Adrenal gland (tissue), 12 donors: ENCODE data around the gene TFDP2. TPM values are rescaled to one million over a fixed set of nuclear protein-coding genes. Genes with fewer than 3 reads are reported as not detected.
"Not testable (repeated sequence)": the region's sequence is repeated elsewhere in the genome, so short reads cannot be mapped to it uniquely, and the experiment has no call there.

ENCODE experiments used
- DNase-seq, 7 donors: peaks; one replicate each; pipeline ENCODE4 v3.0.0-alpha.2; 2019 to 2020
- H3K27ac ChIP-seq, 5 donors: fragments of 200-600 bp; sonication (generic) in 4 of 5; 1 replicate in 3 of 5; 2 replicates in 2 of 5; pipeline versions ENCODE4 v1.5.1 to v1.8.0; 2016 to 2020; ENCODE audit warnings: mild to moderate bottlenecking in 1 of 5
- H3K27me3 ChIP-seq: fragments of 200-600 bp; 2 replicates; pipeline ENCODE4 v1.8.0; 2021
- H3K36me3 ChIP-seq, 2 donors: fragments of 200-600 bp; replicated peaks in 1 of 2; 1 replicate in 1 of 2; 2 replicates in 1 of 2; pipeline versions ENCODE4 v1.5.1 to v1.8.0; 2018 to 2022
- H3K4me1 ChIP-seq, 2 donors: fragments of 200-600 bp; replicated peaks in 1 of 2; 1 replicate in 1 of 2; 2 replicates in 1 of 2; pipeline versions ENCODE4 v1.5.1 to v1.8.0; 2018 to 2021
- H3K4me3 ChIP-seq, 4 donors: fragments of 200-600 bp; sonication (generic) in 3 of 4; one replicate each; pipeline ENCODE4 v1.5.1; 2016 to 2018
- H3K9me3 ChIP-seq, 3 donors: fragments of 200-600 bp; sonication (generic) in 1 of 3; replicated peaks in 1 of 3; 1 replicate in 2 of 3; 2 replicates in 1 of 3; pipeline versions ENCODE4 v1.5.1 to v1.8.0; 2016 to 2021
- CTCF ChIP-seq, 6 experiments: fragments of 450-650 bp in 4 of 6; fragments of 200-600 bp in 2 of 6; sonication (generic) in 1 of 6; IDR thresholded peaks; 1 replicate in 5 of 6; 2 replicates in 1 of 6; pipeline versions ENCODE4 v1.5.1 to v1.8.0; 2016 to 2021; ENCODE audit warnings: antibody characterized with exemption in 6 of 6, mild to moderate bottlenecking in 2 of 6, moderate library complexity in 1 of 6
- POLR2A ChIP-seq, 2 donors: fragments of 450-650 bp; IDR thresholded peaks; one replicate each; pipeline ENCODE4 v1.6.1; 2017; ENCODE audit warnings: antibody characterized with exemption in 2 of 2, mild to moderate bottlenecking in 2 of 2, moderate library complexity in 1 of 2
- WGBS, 4 donors: extraction: QIAGEN DNeasy Blood & Tissue Kit in 2 of 4; methylation state at CpG; one replicate each; pipeline versions ENCODE4 v1.1.5 to v1.1.7; 2013 to 2017; 5-methylcytosine and 5-hydroxymethylcytosine counted together
- intact Hi-C, 2 donors: fragments of 100-400 bp; cut with DNase I; formaldehyde crosslinking; loops; one replicate each; pipeline versions ENCODE4 v1.14.1 to v1.15.0; 2022 to 2023
- polyA plus RNA-seq, 3 donors: library from polyadenylated mRNA; stranded (reverse); fragments of 200-250 nt in 2 of 3; fragments of 350-450 nt in 1 of 3; fragmentation: Illumina TruSeq in 1 of 3; extraction: RNeasy Lipid Tissue Mini Kit (QIAGEN cat#74804) in 1 of 3; gene quantifications; one replicate each; pipeline ENCODE4 v1.2.3, GENCODE V29; 2013 to 2014
- total RNA-seq, 9 donors: library from RNA; depleted of rRNA in 4 of 9; stranded (reverse); fragments of >200 nt in 4 of 9; fragments of 120-200 nt in 1 of 9; fragmentation: NEBNext Ultra II Directional in 1 of 9; extraction: Animal tissue kit (Norgen Biotek cat#: 25700) in 1 of 9; gene quantifications; one replicate each; pipeline versions ENCODE4 v1.1.0 to v1.2.4, GENCODE V29; 2013 to 2023
- donor health status: healthy with polysubstance abuse.
- donor health status: Bipolar disorder and iron deficiency.
- donor health status: DM: yes; HTN: yes; CAD: no.
- donor health status: DM: no; HTN: no; CAD: no.
- donor health status: DM: no; HTN: no; CAD: no.
- donor health status: DM: yes; HTN: yes; CAD: no.

Gene TFDP2
- total and polyA plus RNA-seq, 12 donors = 11.8 to 165 (median 62.0) TPM

DNA sequence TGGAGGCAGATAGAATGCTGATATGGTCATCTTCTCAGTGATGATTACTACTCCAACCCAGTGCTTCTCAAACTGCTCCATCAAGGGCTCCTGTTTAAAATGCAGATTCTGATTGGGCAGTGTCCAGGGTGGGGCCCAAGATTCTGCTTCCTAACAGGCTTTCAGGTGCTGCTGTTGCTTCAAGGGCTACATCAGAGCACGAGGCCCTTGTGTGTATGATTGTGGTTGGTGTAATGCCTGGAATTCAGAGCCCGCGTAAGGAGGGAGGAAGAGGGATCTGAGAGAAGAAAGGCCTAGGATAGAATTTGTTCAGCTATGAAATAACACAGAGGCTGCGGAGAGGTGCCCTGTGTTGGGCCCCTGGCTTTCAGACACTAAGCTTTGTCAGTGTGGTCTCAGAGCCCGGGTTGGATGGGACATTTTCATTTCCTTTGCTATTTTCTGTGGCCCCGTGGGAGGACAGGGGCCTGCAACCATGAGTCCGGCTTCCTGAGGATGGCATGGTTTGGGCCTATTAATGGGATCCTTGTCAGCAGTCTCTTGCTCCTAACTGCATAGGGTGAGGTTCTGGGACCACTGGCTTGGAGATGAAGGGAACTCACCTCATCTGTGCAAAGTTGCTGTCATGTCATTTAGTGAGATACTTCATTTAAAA, 219.9 kb downstream of the TFDP2 start:
- Histone ChIP-seq H3K9me3 (no peaks in the 10 kb centered on the region), H3K4me3 (no peak overlapping the region), H3K27ac (no peak overlapping the region), H3K27me3 (no peaks in the 10 kb centered on the region), H3K4me1 (no peaks in the 10 kb centered on the region), H3K36me3 (peaks cover 0 to 10% of the 10 kb centered on the region in 2 donors)
- peak in 1 of 7 donors; percentile 46 for DNase-seq
- TF ChIP-seq POLR2A (IDR thresholded peaks at IDR 0.05) (no peak), CTCF (IDR thresholded peaks at IDR 0.05) (no peak)
- intact Hi-C loops = no loop called here
- 88 to 93% (median 93%) methylated on average over 6 to 7 of the region's 7 CpGs for WGBS, 4 donors

DNA sequence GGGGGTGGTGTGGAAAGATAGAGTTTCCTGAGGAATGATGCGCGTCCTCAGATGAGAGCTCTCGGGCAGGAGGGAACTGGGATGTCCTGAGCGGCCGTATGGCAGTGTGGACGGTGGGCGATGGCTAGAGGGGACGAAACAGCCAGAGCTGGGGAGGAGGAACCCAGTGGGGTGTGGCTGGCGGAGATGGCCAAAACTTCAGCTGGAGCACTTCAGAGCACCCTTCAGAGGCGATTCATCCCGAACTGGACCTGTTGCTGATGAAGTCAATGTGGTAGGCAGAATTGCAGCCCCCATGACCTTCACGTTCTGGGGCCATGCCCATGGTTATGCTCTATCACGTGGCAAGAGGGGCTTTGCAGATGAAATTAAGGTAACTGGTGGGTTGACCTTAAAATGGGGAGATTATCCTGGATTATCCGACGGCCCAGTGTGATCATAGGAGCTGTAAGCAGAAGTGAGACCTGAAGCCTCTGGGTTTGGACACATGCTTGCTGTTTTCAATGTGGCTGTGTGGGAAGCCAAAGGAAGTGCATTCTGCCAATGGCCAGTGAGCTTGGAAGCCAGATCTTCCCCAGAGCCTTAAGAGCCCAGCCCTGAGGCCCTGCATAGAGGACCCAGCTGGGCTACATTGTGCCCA, 220.6 kb downstream of the TFDP2 start:
- Histone ChIP-seq H3K36me3 (peaks cover 0 to 10% of the 10 kb centered on the region in 2 donors), H3K27me3 (no peaks in the 10 kb centered on the region), H3K27ac (no peak overlapping the region), H3K9me3 (no peaks in the 10 kb centered on the region), H3K4me3 (no peak overlapping the region), H3K4me1 (no peaks in the 10 kb centered on the region)
- intact Hi-C loops = no loop called here
- TF ChIP-seq CTCF (IDR thresholded peaks at IDR 0.05) (no peak), POLR2A (IDR thresholded peaks at IDR 0.05) (no peak)
- DNase-seq = peak in 2 of 7 donors; percentile 4 to 50
- WGBS, 4 donors = 91 to 96% (median 94%) methylated on average over 14 to 15 of the region's 15 CpGs

GRCh38 chr3:141926929-141927328, 222.4 kb downstream of the TFDP2 start:
- Histone ChIP-seq H3K27me3 (no peaks in the 10 kb centered on the region), H3K9me3 (no peaks in the 10 kb centered on the region), H3K27ac (no peak overlapping the region), H3K36me3 (peaks cover 0 to 21% of the 10 kb centered on the region in 2 donors), H3K4me3 (no peak overlapping the region), H3K4me1 (no peaks in the 10 kb centered on the region)
- no peak for TF ChIP-seq CTCF (IDR thresholded peaks at IDR 0.05)
- no peak for TF ChIP-seq POLR2A (IDR thresholded peaks at IDR 0.05)
- intact Hi-C loops = no loop called here
- peak in 4 of 7 donors; percentile 27 to 58 (median 44) for DNase-seq
- 60 to 79% (median 71%) methylated on average over 9 of the region's 9 CpGs for WGBS, 4 donors

- intact Hi-C loops, H3K27ac ChIP-seq, H3K9me3 ChIP-seq, H3K27me3 ChIP-seq, H3K4me3 ChIP-seq, H3K4me1 ChIP-seq: not testable (repeated sequence)
- 94 to 98% (median 96%) methylated on average over 5 of the region's 5 CpGs for WGBS, 4 donors
- H3K36me3 ChIP-seq = peaks cover 0 to 21% of the 10 kb centered on the region in 2 donors
- DNase-seq = peak in 1 of 7 donors; percentile 42
Observed at GRCh38 chr3:141925677-141926076, 223.7 kb downstream of the TFDP2 start.
